Heart right ventricle (tissue), 16 donors: ENCODE results near the gene TICAM1. TPM values are rescaled to one million over a fixed set of nuclear protein-coding genes. Genes with fewer than 3 reads are reported as not detected.
A peak's percentile ranks its signal among the peaks of the same experiment; 100 is the strongest.
"Not testable (repeated sequence)": the region's sequence is repeated elsewhere in the genome, so short reads cannot be mapped to it uniquely, and the experiment has no call there.

Source experiments
- ATAC-seq, 8 donors: fragments of 200-7000 bp; cut with Tn5 transposase; one replicate each; pipeline ENCODE4 v1.9.1; 2020; ENCODE audit warnings: mild to moderate bottlenecking in 8 of 8, moderate library complexity in 8 of 8, moderate number of reproducible peaks in 1 of 8
- DNase-seq, 2 donors: peaks; one replicate each; pipeline ENCODE4 v3.0.0-alpha.2; 2020
- H3K27ac ChIP-seq, 10 donors: fragments of 200-600 bp; sonication (generic) in 2 of 10; one replicate each; pipeline versions ENCODE4 v1.5.0 to v1.8.0; 2020 to 2022; ENCODE audit warnings: mild to moderate bottlenecking in 3 of 10
- H3K27me3 ChIP-seq, 7 donors: fragments of 200-600 bp; one replicate each; pipeline ENCODE4 v1.8.0; 2021 to 2022; ENCODE audit warnings: mild to moderate bottlenecking in 2 of 7
- H3K36me3 ChIP-seq, 9 donors: fragments of 200-600 bp; sonication (generic) in 1 of 9; one replicate each; pipeline versions ENCODE4 v1.5.0 to v1.8.0; 2020 to 2022; ENCODE audit warnings: mild to moderate bottlenecking in 2 of 9
- H3K4me1 ChIP-seq, 9 donors: fragments of 200-600 bp; sonication (generic) in 1 of 9; one replicate each; pipeline versions ENCODE4 v1.5.0 to v1.8.0; 2020 to 2022; ENCODE audit warnings: mild to moderate bottlenecking in 4 of 9
- H3K4me3 ChIP-seq, 10 donors: fragments of 200-600 bp; sonication (generic) in 2 of 10; one replicate each; pipeline versions ENCODE4 v1.5.0 to v1.8.0; 2020 to 2022; ENCODE audit warnings: mild to moderate bottlenecking in 7 of 10, moderate library complexity in 2 of 10
- H3K9me3 ChIP-seq, 11 donors: fragments of 200-600 bp in 10 of 11; sonication (generic) in 2 of 11; one replicate each; pipeline versions ENCODE4 v1.5.0 to v1.8.0; 2013 to 2022; ENCODE audit warnings: mild to moderate bottlenecking in 2 of 11, control low read depth in 1 of 11, moderate library complexity in 1 of 11
- CTCF ChIP-seq, 9 donors: fragments of 200-600 bp; sonication (generic) in 2 of 9; IDR thresholded peaks; one replicate each; pipeline versions ENCODE4 v1.5.0 to v1.8.0; 2021 to 2022; ENCODE audit warnings: antibody characterized with exemption in 9 of 9, mild to moderate bottlenecking in 5 of 9, moderate library complexity in 1 of 9
- WGBS, 2 donors: extraction: QIAGEN DNeasy Blood & Tissue Kit; methylation state at CpG; one replicate each; pipeline ENCODE4 v1.1.7; 2013; ENCODE audit warnings: inconsistent platforms in 1 of 2; 5-methylcytosine and 5-hydroxymethylcytosine counted together
- intact Hi-C, 10 donors: fragments of 100-400 bp; cut with DNase I; formaldehyde crosslinking; loops; one replicate each; pipeline versions ENCODE4 v1.11.1 to v1.14.2; 2022
- polyA plus RNA-seq, 2 donors: library from polyadenylated mRNA; stranded (reverse); fragments of 200-250 nt; gene quantifications; one replicate each; pipeline ENCODE4 v1.2.3, GENCODE V29; 2013
- total RNA-seq, 10 donors: library from RNA; stranded (reverse); fragmentation: NEBNext Ultra II Directional in 3 of 10; extraction: Animal tissue kit (Norgen Biotek cat#: 25700) in 3 of 10; gene quantifications; one replicate each; pipeline versions ENCODE4 v1.2.1 to v1.2.4, GENCODE V29; 2021 to 2023
- donor health status: Arrhythmogenic right ventricular cardiomyopathy.
- donor health status: ischemic (EF 13 %, LVEDD 7.1; RV severe dilation, severe dysfunction).
- donor health status: healthy with polysubstance abuse.
- donor health status: DM: no; HTN: yes; CAD: no.
- donor health status: DM: no; HTN: no; CAD: no.
- donor health status: ischemic (EF 25% LVEDD 6.9; RV normal size, moderate dysfunction).
- donor health status: ischemic (EF 25% LVEDD 5.7; RV mildly dilated, moderate dysfunction).
- donor health status: healthy.
- donor health status: DM: yes; HTN: yes; CAD: no.
- donor health status: Ischemic cardiomyopathy.
- donor health status: ischemic (EF 35%, LVEDD 5.7; RV mildly dilated, moderate dysfunction).
- donor health status: nonischemic (EF 11% LVEDD 7.7; RV severe dilation, severe dysfunction).
- donor health status: DM: yes; HTN: yes; CAD: no.
- donor health status: PGD.
- donor health status: ischemic (EF 29% LVEDD 5.4; RV normal size, mild dysfunction).
- donor health status: nonischemic (EF 23%, LVEDD 6.1; RV moderate dilation, normal function).

Gene TICAM1
- total and polyA plus RNA-seq, 12 donors, result 4.5 to 11.1 (median 6.4) TPM

DNA sequence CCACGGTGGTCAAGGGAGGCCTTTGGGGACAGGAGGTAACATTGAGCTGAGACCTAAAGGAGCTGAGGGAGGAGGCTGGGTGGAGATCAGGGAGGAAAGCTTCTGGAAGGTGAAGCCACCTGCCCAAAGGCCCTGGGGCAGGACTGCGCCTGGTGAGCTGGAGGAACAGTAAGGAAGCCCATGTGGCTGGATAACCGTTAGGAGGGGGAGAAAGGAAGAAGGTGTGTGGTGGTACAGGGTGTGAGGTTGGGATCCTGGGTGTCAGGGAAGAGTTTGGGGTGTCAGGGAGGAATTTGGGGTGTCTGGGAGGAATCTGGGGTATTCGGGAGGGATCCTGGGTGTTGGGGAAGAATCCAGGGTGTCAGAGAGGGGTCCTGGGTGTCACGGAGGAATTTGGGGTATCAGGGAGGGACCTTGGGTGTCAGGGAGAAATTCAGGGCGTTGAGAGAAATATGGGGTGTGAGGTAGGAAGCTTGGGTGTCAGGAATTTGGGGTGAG lies 695 bp downstream of the TICAM1 start:
- peaks cover 0 to 25% (median 15%) of the 10 kb centered on the region in 9 donors for H3K4me1 ChIP-seq
- no peaks in the 10 kb centered on the region for H3K9me3 ChIP-seq
- H3K27ac ChIP-seq, result peak overlapping the region; percentile 72 to 99 (median 94)
- peak in 4 of 8 donors; percentile 2 to 36 (median 21) for ATAC-seq
- TF ChIP-seq CTCF (IDR thresholded peaks at IDR 0.05), result no peak
- WGBS, 2 donors, result 71 to 83% methylated on average over 6 of the region's 6 CpGs
- H3K36me3 ChIP-seq, result peaks cover 0 to 5% (median 0%) of the 10 kb centered on the region in 9 donors
- intact Hi-C loops, result loop anchor here in 1 of 10 donors (2.0 kb wide), 1 partner anchor 14 kb away; no protein-coding TSS in a partner anchor
- H3K4me3 ChIP-seq, result peak overlapping the region; percentile 60 to 99 (median 92)
- H3K27me3 ChIP-seq, result no peaks in the 10 kb centered on the region
- DNase-seq, result no peak

- ATAC-seq (no peak), DNase-seq (no peak)
- Histone ChIP-seq H3K4me3 (peak overlapping the region in 9 of 10 donors; percentile 70 to 99 (median 95)), H3K4me1 (peaks cover 0 to 25% (median 15%) of the 10 kb centered on the region in 9 donors), H3K27ac (peak overlapping the region in 6 of 10 donors; percentile 84 to 99 (median 96)), H3K27me3 (no peaks in the 10 kb centered on the region), H3K9me3 (no peaks in the 10 kb centered on the region), H3K36me3 (peaks cover 0 to 10% (median 0%) of the 10 kb centered on the region in 9 donors)
- TF ChIP-seq CTCF (IDR thresholded peaks at IDR 0.05), result no peak
- 95% methylated on average over 6 of the region's 6 CpGs for WGBS, 2 donors
- intact Hi-C loops, result loop anchor here in 1 of 10 donors (2.0 kb wide), 1 partner anchor 14 kb away; no protein-coding TSS in a partner anchor
These were observed 1.2 kb downstream of the TICAM1 start for GRCh38 chr19:4830332-4830731.

GRCh38 chr19:4829001-4829712 lies 2.4 kb downstream of the TICAM1 start:
- Histone ChIP-seq H3K36me3 (peaks cover 0 to 18% (median 0%) of the 10 kb centered on the region in 9 donors), H3K4me1 (peaks cover 0 to 25% (median 15%) of the 10 kb centered on the region in 9 donors), H3K9me3 (no peaks in the 10 kb centered on the region), H3K4me3 (no peak overlapping the region), H3K27ac (peak overlapping the region in 2 of 10 donors; percentile 10 to 26), H3K27me3 (no peaks in the 10 kb centered on the region)
- DNase-seq (no peak), ATAC-seq (no peak)
- TF ChIP-seq CTCF (IDR thresholded peaks at IDR 0.05), result peak in 1 of 9 donors; percentile 16
- WGBS, 2 donors, result 75 to 78% methylated on average over 16 of the region's 16 CpGs
- intact Hi-C loops, result no loop called here

DNA sequence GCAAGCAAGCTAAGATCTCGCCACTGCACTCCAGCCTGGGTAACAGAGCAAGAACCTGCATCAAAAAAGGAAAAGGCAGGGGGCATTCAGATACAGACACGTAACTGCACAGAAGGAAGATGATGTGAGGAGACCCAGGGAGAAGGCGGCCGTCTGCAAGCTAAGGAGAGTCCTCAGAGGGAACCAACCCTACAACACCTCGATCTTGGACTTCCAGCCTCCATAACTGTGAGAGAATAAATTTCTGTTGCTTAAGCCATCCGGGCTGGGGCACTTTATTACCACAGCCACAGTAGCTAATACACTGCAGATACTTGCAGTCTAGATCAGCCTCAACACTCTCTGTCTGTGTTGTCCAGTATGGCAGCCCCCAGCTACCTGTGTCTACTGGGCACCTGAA lies 7.9 kb downstream of the TICAM1 start:
- H3K36me3 ChIP-seq, result peaks cover 0 to 43% (median under 1%) of the 10 kb centered on the region in 9 donors
- WGBS, 2 donors, result 80 to 95% methylated on average over 6 of the region's 6 CpGs
- no peak overlapping the region for H3K27ac ChIP-seq
- H3K4me3 ChIP-seq, result no peak overlapping the region
- no peak for TF ChIP-seq CTCF (IDR thresholded peaks at IDR 0.05)
- intact Hi-C loops, result no loop called here
- ATAC-seq (no peak), DNase-seq (no peak)
- H3K9me3 ChIP-seq, result peaks cover 0 to 3% (median 0%) of the 10 kb centered on the region in 11 donors
- peaks cover 0 to 4% (median 0%) of the 10 kb centered on the region in 9 donors for H3K4me1 ChIP-seq
- H3K27me3 ChIP-seq, result no peaks in the 10 kb centered on the region

- 96 to 97% methylated on average over 7 of the region's 7 CpGs for WGBS, 2 donors
- ATAC-seq, H3K4me1 ChIP-seq, H3K27ac ChIP-seq, H3K4me3 ChIP-seq, H3K27me3 ChIP-seq, intact Hi-C loops, DNase-seq, H3K9me3 ChIP-seq: not testable (repeated sequence)
- peaks cover 0 to 55% (median 5%) of the 10 kb centered on the region in 9 donors for H3K36me3 ChIP-seq
These were observed 9.2 kb downstream of the TICAM1 start for GRCh38 chr19:4822354-4822753.
